Measurements from ENCODE around the gene DGKB. TPM values are rescaled to one million over a fixed set of nuclear protein-coding genes. Genes with fewer than 3 reads are reported as not detected.

Gene DGKB
- total and polyA plus RNA-seq, 12 donors = 0.07 to 5.8 (median 1.5) TPM; not detected in 3

DNA sequence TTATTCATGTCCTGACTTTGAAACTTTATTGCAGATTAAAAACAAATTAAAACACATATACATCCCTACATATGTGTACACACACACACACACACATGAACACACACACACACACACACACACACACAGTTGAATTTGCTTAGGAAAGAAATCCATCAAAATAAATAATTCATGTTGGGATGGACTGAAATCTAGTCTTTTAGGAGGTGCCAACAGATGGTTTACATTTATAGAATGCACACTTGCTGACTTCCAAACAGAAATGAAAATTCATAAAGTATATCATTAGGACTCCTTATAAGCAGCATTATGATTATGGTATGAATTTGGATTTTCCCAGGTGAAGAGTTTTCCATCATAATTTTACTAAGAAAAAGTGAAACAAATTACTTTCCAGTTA is 642.5 kb downstream of the DGKB start:
- intact Hi-C loops (cut with DNase I) = no loop called here
- TF ChIP-seq POLR2A (IDR thresholded peaks at IDR 0.05) = no peak
- TF ChIP-seq, protein P1, sequence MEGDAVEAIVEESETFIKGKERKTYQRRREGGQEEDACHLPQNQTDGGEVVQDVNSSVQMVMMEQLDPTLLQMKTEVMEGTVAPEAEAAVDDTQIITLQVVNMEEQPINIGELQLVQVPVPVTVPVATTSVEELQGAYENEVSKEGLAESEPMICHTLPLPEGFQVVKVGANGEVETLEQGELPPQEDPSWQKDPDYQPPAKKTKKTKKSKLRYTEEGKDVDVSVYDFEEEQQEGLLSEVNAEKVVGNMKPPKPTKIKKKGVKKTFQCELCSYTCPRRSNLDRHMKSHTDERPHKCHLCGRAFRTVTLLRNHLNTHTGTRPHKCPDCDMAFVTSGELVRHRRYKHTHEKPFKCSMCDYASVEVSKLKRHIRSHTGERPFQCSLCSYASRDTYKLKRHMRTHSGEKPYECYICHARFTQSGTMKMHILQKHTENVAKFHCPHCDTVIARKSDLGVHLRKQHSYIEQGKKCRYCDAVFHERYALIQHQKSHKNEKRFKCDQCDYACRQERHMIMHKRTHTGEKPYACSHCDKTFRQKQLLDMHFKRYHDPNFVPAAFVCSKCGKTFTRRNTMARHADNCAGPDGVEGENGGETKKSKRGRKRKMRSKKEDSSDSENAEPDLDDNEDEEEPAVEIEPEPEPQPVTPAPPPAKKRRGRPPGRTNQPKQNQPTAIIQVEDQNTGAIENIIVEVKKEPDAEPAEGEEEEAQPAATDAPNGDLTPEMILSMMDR (IDR thresholded peaks at IDR 0.05) = no peak
- Histone ChIP-seq H3K9me3 (replicated peaks in 1 of 3) (no peaks in the 10 kb centered on the region), H3K4me1 (replicated peaks in 1 of 2) (no peaks in the 10 kb centered on the region), H3K36me3 (replicated peaks in 1 of 2) (no peaks in the 10 kb centered on the region), H3K27ac (no peak overlapping the region), H3K4me3 (no peak overlapping the region), H3K27me3 (no peaks in the 10 kb centered on the region)
- DNase-seq = no peak

DNA sequence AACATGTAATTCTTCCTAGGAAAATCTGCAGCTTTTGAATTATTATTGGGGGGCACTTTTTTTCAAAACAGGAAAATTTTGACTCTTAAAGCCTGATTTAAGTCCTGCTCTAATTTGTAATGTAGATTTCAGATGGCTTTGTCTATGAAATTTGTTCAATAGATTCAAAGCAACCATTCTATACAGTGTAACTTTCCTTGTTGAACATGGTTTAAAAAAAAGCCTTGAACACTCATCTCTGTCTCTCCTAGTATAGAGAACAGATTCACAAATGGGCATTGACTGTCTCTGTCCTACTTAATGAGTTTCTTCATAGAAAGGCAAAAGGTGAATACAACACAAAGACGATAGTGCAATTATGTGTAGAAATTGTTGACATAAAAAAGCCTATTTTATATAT is 643.7 kb downstream of the DGKB start:
- DNase-seq = no peak
- Histone ChIP-seq H3K27ac (no peak overlapping the region), H3K27me3 (no peaks in the 10 kb centered on the region), H3K9me3 (replicated peaks in 1 of 3) (no peaks in the 10 kb centered on the region), H3K36me3 (replicated peaks in 1 of 2) (no peaks in the 10 kb centered on the region), H3K4me1 (replicated peaks in 1 of 2) (no peaks in the 10 kb centered on the region), H3K4me3 (no peak overlapping the region)
- WGBS, 4 donors = 68 to 88% (median 76%) methylated on average over 1 of the region's 1 CpG
- TF ChIP-seq, protein P1 (IDR thresholded peaks at IDR 0.05) = no peak
- no peak for TF ChIP-seq POLR2A (IDR thresholded peaks at IDR 0.05)
- intact Hi-C loops (cut with DNase I) = no loop called here

DNA sequence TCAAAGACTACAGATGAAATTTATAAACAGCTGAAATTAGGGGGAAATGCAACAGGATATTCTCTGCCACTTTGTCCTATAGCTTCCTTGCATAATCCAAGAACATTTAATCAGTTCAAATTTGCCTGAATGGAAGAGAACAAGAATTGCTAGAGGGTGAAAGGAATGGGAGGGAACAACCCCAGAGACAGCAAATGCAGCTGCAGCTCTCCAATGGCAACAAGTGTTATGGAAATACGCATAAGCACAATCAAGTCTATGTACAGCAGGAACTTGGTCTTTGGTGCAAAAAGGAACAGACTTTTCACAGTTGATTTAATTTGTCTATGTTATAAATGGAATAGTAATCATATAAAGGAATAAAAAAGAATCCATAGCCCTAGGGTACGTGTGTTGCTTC is 644.1 kb downstream of the DGKB start:
- Histone ChIP-seq H3K36me3 (replicated peaks in 1 of 2) (no peaks in the 10 kb centered on the region), H3K27ac (no peak overlapping the region), H3K4me1 (replicated peaks in 1 of 2) (no peaks in the 10 kb centered on the region), H3K9me3 (replicated peaks in 1 of 3) (no peaks in the 10 kb centered on the region), H3K4me3 (no peak overlapping the region), H3K27me3 (no peaks in the 10 kb centered on the region)
- TF ChIP-seq, protein P1 (IDR thresholded peaks at IDR 0.05) = no peak
- TF ChIP-seq POLR2A (IDR thresholded peaks at IDR 0.05) = no peak
- WGBS, 4 donors = 82 to 92% (median 85%) methylated on average over 2 of the region's 2 CpGs
- intact Hi-C loops (cut with DNase I) = no loop called here
- no peak for DNase-seq

- intact Hi-C loops (cut with DNase I) = no loop called here
- DNase-seq = no peak
- Histone ChIP-seq H3K4me1 (replicated peaks in 1 of 2) (no peaks in the 10 kb centered on the region), H3K36me3 (replicated peaks in 1 of 2) (no peaks in the 10 kb centered on the region), H3K4me3 (no peak overlapping the region), H3K27ac (no peak overlapping the region), H3K9me3 (replicated peaks in 1 of 3) (no peaks in the 10 kb centered on the region), H3K27me3 (no peaks in the 10 kb centered on the region)
- WGBS, 4 donors = 75 to 93% (median 86%) methylated on average over 2 to 3 of the region's 3 CpGs
- TF ChIP-seq, protein P1 (IDR thresholded peaks at IDR 0.05) = no peak
- no peak for TF ChIP-seq POLR2A (IDR thresholded peaks at IDR 0.05)
Measured at GRCh38 chr7:14252458-14252857, 650.1 kb downstream of the DGKB start.

Data from adrenal gland (tissue), 12 donors.